Choroid plexus epithelial cell (primary cell): ENCODE results near the gene MOGAT3.

ENCODE experiments used
- DNase-seq: peaks from one replicate; pipeline ENCODE4 v3.0.0-alpha.2; 2010; ENCODE audit warnings: low read depth
- H3K4me3 ChIP-seq: 2 replicates; pipeline ENCODE4 v1.5.1; 2011; ENCODE audit warnings: low read depth, mild to moderate bottlenecking, control low read depth, low read length, moderate library complexity
- CTCF ChIP-seq: conservative IDR thresholded peaks from 2 replicates; pipeline ENCODE4 v1.5.1; 2011; ENCODE audit warnings: low read depth, mild to moderate bottlenecking, control low read depth, inconsistent platforms, low read length, moderate library complexity

MOGAT3 gene

GRCh38 chr7:101200862-101201599 lies at the start of gene MOGAT3:
Gene MOGAT3, minus strand, starts transcription at chr7:101201036. Its CDS starts 182 bp downstream, at chr7:101200854.
- TF ChIP-seq CTCF: no peak
- H3K4me3 ChIP-seq: peak within 1 kb of the TSS; percentile 14
- DNase-seq: no peak

GRCh38 chr7:101250324-101250723 lies 49.5 kb upstream of the MOGAT3 start:
- no peak overlapping the region for H3K4me3 ChIP-seq
- no peak for DNase-seq
- no peak for TF ChIP-seq CTCF

- DNase-seq: no peak
- no peak overlapping the region for H3K4me3 ChIP-seq
- no peak for TF ChIP-seq CTCF
These were observed 47.4 kb upstream of the MOGAT3 start for GRCh38 chr7:101248276-101248675.

GRCh38 chr7:101245147-101245668 lies 44.4 kb upstream of the MOGAT3 start:
- DNase-seq: no peak
- H3K4me3 ChIP-seq: peak overlapping the region; percentile 98
- TF ChIP-seq CTCF: no peak

- H3K4me3 ChIP-seq: peak within 1 kb of the TSS; percentile 98
- DNase-seq: peak; percentile 92
- peak; percentile 85 for TF ChIP-seq CTCF
These were observed 43.7 kb upstream of the MOGAT3 start, which contains the start of gene FIS1 for GRCh38 chr7:101244375-101245146. Gene FIS1, minus strand, starts transcription at chr7:101245081. Its CDS starts 77 bp downstream, at chr7:101245004.

- peak; percentile 49 for DNase-seq
- H3K4me3 ChIP-seq: peak overlapping the region; percentile 98
- no peak for TF ChIP-seq CTCF
These were observed 43.0 kb upstream of the MOGAT3 start for GRCh38 chr7:101243646-101244374.
